HG03442 (cell line): ENCODE measurements around the gene FGA.
"Not testable (repeated sequence)": the region's sequence is repeated elsewhere in the genome, so short reads cannot be mapped to it uniquely, and the experiment has no call there.

Experiments used
- ATAC-seq: cut with Tn5 transposase; IDR thresholded peaks from one replicate; pipeline ENCODE4 v1.9.1; 2021; ENCODE audit warnings: mild to moderate bottlenecking, moderate library complexity; ENCODE audit not compliant: unreplicated experiment

Gene FGA

GRCh38 chr4:154608361-154609252 lies 18.1 kb upstream of the FGA start:
- no peak for ATAC-seq

GRCh38 chr4:154606728-154607723 lies 16.5 kb upstream of the FGA start:
- no peak for ATAC-seq

GRCh38 chr4:154604696-154605200 lies 14.2 kb upstream of the FGA start:
- no peak for ATAC-seq

- no peak for ATAC-seq
These were observed 12.7 kb upstream of the FGA start for GRCh38 chr4:154603033-154603943.

GRCh38 chr4:154602404-154603020 lies 12.0 kb upstream of the FGA start:
- ATAC-seq, result no peak

GRCh38 chr4:154597798-154598774 lies 7.5 kb upstream of the FGA start:
- no peak for ATAC-seq

GRCh38 chr4:154597281-154597680 lies 6.7 kb upstream of the FGA start:
- ATAC-seq, result not testable (repeated sequence)

GRCh38 chr4:154595807-154596206 lies 5.3 kb upstream of the FGA start:
- ATAC-seq, result no peak

GRCh38 chr4:154594343-154594742 lies 3.8 kb upstream of the FGA start:
- ATAC-seq, result not testable (repeated sequence)

GRCh38 chr4:154593868-154594267 lies 3.3 kb upstream of the FGA start:
- no peak for ATAC-seq

- no peak for ATAC-seq
These were observed 1.3 kb upstream of the FGA start for GRCh38 chr4:154591890-154592289.

GRCh38 chr4:154589296-154590197 lies 995 bp downstream of the FGA start:
- no peak for ATAC-seq

- ATAC-seq, result no peak
These were observed 2.3 kb downstream of the FGA start for GRCh38 chr4:154588198-154588597.

GRCh38 chr4:154586296-154587033 lies 4.1 kb downstream of the FGA start:
- ATAC-seq, result no peak

GRCh38 chr4:154585369-154586018 lies 5.0 kb downstream of the FGA start:
- no peak for ATAC-seq

GRCh38 chr4:154584259-154584658 lies 6.3 kb downstream of the FGA start:
- no peak for ATAC-seq
